ENCODE measurements around the gene ITGB4.

ITGB4 gene

DNA sequence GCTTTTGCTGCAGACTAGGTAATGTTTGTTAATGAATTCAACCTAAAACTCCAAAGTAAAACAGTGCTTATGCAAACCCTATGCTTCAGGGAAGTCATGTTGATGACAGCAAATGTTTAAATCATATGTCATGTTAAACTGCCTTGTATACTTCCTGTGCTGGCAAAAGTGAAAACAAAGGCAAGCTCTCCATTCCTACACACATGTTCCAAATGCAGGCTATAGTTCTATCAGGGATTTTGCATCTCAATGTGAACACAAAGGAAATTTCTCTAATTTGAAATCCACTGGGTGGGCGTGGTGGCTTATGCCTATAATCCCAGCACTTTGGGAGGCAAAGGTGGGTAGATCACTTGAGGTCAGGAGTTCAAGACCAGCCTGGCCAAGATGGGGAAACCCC lies 82.6 kb downstream of the ITGB4 start:
- DNase-seq, result no peak

GRCh38 chr17:75806822-75807500 lies 85.7 kb downstream of the ITGB4 start:
- no peak for DNase-seq
